ENCODE measurements around the gene KANK4.

The KANK4 gene

DNA sequence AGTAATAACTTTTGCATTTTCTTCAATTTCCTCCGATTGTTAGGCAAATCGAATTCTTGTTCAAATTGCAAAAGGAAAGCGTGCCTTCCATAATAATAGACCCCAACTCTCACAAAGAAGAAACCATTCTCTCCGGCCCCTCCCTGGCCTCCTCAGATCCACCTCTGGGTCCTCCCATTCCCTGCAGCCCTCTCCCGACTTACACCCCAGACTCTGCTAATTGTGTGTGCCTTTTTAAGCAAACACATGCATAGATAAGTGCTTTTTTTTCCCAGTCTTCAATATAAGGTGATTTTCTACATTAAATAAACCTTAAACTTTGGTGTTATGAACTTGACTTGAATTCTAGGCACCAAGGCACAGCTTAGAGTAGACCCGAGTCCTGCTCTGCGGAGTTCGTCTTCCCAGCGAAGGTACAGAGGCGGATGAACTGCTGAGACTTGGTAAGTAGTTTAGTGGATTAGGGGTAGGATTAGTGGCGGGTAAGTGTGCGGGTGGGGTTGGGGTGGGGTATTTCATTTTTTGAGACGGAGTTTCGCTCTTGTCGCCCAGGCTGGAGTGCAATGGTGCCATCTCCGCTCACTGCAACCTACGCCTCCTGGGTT, 123.0 kb downstream of the KANK4 start:
- DNase-seq (ENCODE audit: low spot score): no peak
- no peak overlapping the region for H3K27ac ChIP-seq
- ChIA-PET POLR2A (ENCODE audit: low non-redundant PET) (no interaction called here), CTCF (no interaction called here)
- TF ChIP-seq, protein P1, sequence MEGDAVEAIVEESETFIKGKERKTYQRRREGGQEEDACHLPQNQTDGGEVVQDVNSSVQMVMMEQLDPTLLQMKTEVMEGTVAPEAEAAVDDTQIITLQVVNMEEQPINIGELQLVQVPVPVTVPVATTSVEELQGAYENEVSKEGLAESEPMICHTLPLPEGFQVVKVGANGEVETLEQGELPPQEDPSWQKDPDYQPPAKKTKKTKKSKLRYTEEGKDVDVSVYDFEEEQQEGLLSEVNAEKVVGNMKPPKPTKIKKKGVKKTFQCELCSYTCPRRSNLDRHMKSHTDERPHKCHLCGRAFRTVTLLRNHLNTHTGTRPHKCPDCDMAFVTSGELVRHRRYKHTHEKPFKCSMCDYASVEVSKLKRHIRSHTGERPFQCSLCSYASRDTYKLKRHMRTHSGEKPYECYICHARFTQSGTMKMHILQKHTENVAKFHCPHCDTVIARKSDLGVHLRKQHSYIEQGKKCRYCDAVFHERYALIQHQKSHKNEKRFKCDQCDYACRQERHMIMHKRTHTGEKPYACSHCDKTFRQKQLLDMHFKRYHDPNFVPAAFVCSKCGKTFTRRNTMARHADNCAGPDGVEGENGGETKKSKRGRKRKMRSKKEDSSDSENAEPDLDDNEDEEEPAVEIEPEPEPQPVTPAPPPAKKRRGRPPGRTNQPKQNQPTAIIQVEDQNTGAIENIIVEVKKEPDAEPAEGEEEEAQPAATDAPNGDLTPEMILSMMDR (conservative IDR thresholded peaks at IDR 0.05; ENCODE audit: low read depth): no peak

DNA sequence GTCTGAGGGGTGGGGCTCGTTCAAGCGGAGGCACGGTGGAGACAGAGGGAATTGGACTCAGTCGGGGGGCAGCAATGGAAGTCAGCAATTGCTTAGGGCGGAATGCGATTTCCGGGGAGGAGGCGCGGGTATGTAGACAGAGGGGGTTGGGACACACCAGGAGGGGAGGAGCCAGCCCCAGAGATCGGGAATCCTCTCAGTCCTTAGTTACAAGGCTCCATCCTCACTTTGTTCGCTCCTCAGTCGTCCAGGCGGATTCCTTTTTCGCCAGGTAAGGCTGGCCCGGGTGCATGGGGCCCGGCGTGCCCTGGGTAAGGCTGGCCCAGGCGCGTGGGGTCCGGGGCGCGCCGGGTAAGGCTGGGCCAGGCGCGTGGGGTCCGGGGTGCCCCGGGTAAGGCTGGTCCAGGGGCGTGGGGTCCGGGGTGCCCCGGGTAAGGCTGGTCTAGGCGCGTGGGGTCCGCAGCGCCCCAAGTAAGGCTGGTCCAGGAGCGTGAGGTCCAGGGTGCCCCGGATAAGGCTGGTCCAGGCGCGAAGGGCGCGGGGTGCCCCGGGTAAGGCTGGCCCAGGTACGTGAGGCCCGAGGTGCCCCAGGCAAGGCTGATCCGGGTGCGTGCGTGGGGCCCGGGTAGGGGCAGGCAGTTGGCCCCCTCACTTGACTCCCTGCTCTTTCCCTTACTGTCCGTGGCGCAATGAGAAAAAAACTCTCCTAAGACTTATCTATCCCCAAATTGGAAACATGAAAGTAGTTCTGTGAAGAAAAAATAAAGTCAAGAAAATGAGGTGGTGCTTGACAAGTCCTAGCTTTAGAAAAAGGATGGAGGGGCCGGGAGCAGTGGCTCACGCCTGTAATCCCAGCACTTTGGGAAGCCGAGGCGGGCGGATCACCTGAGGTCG, 124.3 kb downstream of the KANK4 start, which contains the start of gene L1TD1:
L1TD1 (plus strand) TSS at position 199 of the 894 bp plus-strand sequence. CDS start 11,780 bp downstream, outside the sequence.
- ChIA-PET CTCF (no interaction called here), POLR2A (ENCODE audit: low non-redundant PET) (no interaction called here)
- TF ChIP-seq, protein P1 (conservative IDR thresholded peaks at IDR 0.05; ENCODE audit: low read depth): no peak
- DNase-seq (ENCODE audit: low spot score): no peak
- no peak within 1 kb of the TSS for H3K27ac ChIP-seq

DNA sequence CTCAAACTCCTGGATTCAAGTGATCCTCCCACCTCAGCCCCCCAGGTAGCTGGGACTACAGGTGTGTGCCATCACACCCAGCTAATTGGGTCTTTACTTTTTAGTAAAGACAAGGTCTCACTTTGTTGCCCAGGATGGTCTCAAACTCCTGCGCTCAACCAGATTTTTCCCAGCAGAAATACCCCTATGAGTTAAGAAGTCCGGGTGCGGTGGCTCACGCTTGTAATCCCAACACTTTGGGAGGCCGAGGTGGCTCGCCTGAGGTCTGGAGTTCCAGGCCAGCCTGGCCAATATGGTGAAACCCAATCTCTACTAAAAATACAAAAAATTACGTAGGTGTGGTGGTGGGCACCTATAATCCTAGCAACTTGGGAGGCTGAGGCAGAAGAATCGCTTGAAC, 131.1 kb downstream of the KANK4 start:
- no peak overlapping the region for H3K27ac ChIP-seq
- DNase-seq (ENCODE audit: low spot score): no peak
- ChIA-PET POLR2A (ENCODE audit: low non-redundant PET) (no interaction called here), CTCF (no interaction called here)
- TF ChIP-seq, protein P1 (conservative IDR thresholded peaks at IDR 0.05; ENCODE audit: low read depth): no peak

DNA sequence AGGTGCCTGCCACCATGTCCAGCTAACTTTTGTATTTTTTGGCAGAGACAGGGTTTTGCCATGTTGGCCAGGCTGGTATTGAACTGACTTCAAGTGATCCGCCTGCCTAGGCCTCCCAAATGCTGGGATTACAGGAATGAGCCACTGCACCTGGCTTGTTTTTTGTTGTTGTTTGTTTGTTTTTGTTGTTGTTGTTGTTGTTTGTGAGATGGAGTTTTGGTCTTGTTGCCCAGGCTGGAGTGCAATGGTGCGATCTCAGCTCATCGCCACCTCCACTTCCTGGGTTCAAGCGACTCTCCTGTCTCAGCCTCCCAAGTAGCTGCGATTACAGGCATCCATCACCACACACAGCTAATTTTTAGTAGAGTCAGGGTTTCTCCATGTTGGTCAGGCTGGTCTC, 131.7 kb downstream of the KANK4 start:
- no peak for DNase-seq (ENCODE audit: low spot score)
- ChIA-PET CTCF (interaction anchor here (0.7 kb wide), 1 partner anchor 12 kb away, joined by 5 read pairs; no protein-coding TSS in a partner anchor), POLR2A (ENCODE audit: low non-redundant PET) (no interaction called here)
- TF ChIP-seq, protein P1 (conservative IDR thresholded peaks at IDR 0.05; ENCODE audit: low read depth): no peak
- H3K27ac ChIP-seq: no peak overlapping the region
